Measurements from ENCODE around the gene BCL2.

DNA sequence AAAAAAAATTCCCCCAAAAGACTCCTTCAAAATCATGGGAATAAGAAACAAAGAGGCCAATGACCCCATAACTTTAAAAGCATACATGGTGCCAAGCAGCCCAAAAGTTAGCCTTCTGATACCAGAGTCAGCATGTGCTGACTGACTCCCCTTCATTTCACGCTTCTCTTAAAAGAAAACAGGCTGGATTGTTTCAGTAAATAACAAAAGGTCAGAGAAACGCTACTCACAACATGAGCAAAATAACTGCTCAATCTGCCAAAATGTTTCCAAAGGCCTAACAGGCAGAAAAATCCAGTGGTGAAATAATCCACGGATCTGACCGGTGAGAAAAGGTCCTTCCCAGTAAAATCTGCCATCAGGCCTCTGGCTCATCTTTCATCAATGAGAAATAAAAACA, 71.6 kb downstream of the BCL2 start:
- TF ChIP-seq, protein P1, sequence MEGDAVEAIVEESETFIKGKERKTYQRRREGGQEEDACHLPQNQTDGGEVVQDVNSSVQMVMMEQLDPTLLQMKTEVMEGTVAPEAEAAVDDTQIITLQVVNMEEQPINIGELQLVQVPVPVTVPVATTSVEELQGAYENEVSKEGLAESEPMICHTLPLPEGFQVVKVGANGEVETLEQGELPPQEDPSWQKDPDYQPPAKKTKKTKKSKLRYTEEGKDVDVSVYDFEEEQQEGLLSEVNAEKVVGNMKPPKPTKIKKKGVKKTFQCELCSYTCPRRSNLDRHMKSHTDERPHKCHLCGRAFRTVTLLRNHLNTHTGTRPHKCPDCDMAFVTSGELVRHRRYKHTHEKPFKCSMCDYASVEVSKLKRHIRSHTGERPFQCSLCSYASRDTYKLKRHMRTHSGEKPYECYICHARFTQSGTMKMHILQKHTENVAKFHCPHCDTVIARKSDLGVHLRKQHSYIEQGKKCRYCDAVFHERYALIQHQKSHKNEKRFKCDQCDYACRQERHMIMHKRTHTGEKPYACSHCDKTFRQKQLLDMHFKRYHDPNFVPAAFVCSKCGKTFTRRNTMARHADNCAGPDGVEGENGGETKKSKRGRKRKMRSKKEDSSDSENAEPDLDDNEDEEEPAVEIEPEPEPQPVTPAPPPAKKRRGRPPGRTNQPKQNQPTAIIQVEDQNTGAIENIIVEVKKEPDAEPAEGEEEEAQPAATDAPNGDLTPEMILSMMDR (IDR thresholded peaks at IDR 0.05) = no peak
- TF ChIP-seq POLR2A (IDR thresholded peaks at IDR 0.05) = no peak
